Globus pallidus (tissue), 1 donor: ENCODE results near the gene PERM1.
"Not testable (repeated sequence)": the region's sequence is repeated elsewhere in the genome, so short reads cannot be mapped to it uniquely, and the experiment has no call there.

Experiments
- DNase-seq: peaks from one replicate; pipeline ENCODE4 v3.0.0-alpha.2; 2015; ENCODE audit warnings: low spot score

Gene PERM1

DNA sequence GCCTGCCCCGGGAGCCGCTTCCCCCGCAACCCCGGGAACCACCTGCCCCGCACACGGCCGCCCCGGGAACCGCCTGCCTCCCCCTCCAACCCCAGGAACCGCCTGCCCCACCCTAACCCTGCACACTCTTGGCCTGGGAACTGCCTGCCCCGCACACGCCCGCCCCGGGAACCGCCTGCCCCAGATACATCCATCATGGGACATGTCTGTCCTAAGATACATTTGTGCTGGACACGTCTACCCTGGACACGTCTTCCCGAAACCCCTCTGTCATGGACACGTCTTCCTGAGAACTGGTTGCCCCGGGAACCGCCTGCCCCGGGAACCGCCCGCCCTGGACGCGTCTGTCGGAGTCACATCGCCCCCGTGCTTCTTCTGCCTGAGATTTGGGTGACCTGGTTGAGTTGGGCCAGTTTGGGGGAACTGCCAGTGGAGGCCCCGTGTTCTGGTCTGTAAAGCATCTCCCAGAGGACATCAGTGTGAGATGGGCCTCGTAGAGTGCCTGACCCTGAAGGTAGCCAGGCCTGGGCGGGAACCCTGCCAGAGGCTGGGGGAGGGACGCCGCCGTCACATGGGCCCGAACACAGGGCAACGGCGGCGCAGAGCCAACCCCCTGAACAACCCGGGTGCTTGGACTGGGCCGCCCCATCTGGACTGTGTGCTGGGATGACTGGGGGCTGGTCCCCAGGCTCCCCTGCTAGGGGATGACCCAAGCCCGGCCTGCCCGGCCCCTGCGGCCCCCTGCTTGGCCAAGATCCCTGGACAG lies 3.6 kb downstream of the PERM1 start:
- no peak for DNase-seq

DNA sequence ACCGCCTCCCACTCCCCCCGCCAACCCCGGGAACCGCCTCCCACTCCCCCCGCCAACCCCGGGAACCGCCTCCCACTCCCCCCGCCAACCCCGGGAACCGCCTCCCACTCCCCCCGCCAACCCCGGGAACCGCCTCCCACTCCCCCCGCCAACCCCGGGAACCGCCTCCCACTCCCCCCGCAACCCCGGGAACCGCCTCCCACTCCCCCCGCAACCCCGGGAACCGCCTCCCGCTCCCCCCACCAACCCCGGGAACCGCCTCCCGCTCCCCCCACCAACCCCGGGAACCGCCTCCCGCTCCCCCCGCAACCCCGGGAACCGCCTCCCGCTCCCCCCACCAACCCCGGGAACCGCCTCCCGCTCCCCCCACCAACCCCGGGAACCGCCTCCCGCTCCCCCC lies 5.1 kb downstream of the PERM1 start:
- not testable (repeated sequence) for DNase-seq

- no peak for DNase-seq
Measured at GRCh38 chr1:975896-976683, 5.8 kb downstream of the PERM1 start.

DNA sequence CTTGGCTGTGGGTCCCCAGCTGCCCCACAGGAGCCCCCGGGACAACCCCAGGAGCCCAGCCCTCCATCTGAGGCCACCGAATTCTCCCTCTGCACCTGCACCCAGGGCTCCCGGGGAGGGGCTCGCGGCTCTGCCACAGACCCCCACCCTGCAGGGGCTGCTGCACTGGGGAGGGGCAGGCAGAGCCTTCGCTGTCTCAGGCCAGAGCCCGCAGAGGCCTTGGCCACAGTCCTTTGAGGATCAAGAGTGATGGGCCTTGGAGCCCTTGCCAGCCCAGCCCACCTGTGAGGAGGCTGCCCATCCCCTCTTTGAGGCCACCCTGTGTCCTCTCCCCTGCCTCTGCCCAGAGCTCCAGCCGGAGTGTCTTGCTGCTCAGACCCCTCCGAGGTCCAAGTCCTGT lies 6.5 kb downstream of the PERM1 start:
- DNase-seq: no peak

GRCh38 chr1:974687-975328 lies 7.1 kb downstream of the PERM1 start:
- DNase-seq: no peak

DNA sequence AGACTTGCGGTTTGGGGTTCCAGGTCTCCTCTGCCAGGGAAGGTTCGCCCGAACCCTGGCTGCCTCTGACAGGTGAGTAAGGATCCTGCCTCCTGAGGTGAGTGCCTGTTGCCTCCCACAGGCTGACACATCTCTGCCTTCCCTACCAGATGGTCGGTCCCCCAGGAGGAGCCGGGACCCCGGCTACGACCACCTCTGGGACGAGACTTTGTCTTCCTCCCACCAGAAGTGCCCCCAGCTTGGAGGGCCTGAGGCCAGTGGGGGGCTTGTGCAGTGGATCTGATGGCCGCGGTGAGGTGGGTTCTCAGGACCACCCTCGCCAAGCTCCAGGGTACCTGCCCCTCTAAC lies 7.6 kb downstream of the PERM1 start:
- no peak for DNase-seq

DNA sequence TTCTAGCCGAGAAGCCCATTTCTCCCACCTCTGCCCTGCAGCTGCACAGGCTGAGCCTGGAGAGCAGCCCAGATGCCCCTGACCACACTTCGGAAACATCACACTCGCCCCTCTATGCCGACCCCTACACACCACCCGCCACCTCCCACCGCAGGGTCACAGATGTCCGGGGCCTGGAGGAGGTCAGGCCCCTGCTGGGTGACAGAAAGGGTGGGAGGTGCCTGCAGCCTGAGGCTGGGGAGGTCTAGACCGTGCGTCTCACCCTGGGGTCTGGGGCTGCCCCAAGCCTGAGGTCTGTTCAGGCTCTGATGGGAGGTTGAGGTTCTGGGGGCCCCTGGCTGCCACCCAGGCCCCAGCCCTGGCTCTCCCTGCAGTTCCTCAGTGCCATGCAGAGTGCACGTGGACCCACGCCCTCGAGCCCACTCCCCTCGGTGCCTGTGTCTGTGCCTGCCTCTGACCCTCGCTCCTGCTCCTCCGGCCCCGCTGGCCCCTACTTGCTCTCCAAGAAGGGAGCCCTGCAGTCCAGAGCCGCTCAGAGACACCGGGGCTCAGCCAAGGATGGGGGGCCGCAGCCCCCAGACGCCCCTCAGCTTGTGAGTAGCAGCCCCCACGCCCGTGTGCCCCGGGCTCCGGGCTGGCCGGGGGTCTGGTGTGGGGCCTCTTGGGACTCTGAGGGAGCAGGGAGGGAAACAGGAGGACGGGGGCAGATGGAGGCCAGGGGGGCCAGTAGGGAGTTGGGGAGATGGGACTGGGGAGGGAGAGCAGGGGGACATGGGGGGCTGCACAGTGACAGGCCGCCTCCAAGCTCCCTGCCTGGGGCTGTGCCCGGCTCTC lies 8.2 kb downstream of the PERM1 start:
- no peak for DNase-seq

DNA sequence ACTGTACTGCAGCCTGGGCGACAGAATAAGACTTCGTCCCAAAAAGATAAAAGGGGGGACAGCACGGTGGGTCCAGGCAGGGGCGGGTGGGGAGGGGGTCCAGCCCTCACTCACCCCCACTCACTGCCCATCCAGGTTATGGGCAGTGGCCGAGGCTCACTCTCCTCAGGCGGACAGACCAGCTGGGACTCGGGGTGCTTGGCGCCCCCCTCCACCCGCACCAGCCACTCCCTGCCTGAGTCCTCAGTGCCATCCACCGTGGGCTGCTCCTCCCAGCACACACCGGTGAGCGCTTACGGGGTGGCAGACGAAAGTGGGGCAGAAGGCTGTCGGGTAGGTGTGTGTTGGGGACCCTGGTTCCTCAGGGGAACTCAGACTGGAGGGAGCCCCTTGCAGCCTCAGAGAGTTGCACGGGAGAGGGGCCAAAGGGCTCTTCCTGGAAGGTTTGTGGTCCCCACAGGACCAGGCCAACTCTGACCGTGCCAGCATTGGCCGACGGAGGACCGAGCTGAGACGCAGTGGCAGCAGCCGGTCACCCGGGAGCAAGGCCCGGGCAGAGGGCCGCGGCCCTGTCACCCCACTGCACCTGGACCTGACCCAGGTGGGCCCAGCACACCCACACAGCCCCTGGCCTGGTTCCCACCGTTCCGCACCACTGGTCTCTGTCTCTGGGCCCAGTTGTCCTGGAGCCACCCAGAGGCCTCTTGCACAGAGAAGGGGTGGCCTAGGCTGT lies 9.0 kb downstream of the PERM1 start:
- DNase-seq: no peak

- DNase-seq: no peak
Measured at GRCh38 chr1:971751-972506, 10.0 kb downstream of the PERM1 start.

- DNase-seq: no peak
Measured at GRCh38 chr1:970973-971730, 10.7 kb downstream of the PERM1 start.

DNA sequence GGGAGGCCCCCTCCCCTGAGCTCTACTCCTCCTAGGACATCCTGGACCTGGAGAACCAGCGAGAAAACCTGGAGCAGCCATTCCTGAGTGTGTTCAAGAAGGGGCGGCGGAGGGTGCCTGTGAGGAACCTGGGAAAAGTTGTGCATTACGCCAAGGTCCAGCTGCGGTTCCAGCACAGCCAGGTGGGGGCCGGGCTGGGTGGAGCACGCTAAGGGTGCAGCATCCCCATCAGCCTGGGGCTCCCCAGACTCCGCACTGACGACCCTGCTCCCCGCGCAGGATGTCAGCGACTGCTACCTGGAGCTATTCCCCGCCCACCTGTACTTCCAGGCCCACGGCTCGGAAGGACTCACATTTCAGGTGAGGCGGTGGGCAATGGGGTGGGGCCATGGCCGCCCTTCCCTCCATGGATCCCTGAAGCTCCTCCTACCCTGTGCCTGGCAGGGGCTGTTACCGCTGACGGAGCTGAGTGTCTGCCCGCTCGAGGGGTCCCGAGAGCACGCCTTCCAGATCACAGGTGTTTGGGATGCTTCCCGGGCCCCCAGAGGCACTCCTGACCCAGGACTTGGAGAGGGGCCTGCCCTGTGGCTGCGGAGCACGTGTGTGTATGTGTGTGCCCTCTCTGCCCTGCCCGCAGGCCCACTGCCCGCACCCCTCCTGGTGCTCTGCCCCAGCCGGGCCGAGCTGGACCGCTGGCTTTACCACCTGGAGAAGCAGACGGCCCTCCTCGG lies 11.5 kb downstream of the PERM1 start:
- DNase-seq: no peak

DNA sequence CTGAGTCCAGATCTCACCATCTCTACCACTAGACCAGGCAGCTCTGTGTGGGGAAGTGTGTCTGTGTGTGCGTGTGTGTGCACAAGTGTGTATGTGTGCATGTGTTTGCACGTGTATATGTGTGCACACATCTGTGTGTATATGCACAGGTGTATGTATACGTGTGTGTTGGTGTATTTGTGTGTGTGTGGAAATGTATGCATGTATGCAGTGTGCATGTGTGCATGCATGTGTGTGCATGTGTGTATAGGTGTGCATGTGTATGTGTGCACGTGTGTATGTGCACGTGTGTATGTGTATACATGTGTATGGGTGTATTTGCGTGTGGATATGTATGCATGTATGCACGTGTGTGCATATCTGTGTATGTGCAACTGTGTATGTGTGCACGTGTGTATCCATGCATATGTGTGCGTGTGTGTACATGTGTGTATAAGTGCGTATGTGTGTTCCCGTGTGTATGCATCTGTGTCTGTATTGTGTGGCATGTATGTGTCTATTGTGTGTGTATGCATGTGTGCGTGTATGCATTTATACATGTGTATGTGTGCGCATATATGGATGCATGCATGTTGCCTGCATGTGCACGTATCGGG lies 12.5 kb downstream of the PERM1 start:
- no peak for DNase-seq

GRCh38 chr1:967466-968343 lies 14.2 kb downstream of the PERM1 start:
- no peak for DNase-seq

- DNase-seq: no peak
Measured at GRCh38 chr1:966704-967300, 15.1 kb downstream of the PERM1 start.

DNA sequence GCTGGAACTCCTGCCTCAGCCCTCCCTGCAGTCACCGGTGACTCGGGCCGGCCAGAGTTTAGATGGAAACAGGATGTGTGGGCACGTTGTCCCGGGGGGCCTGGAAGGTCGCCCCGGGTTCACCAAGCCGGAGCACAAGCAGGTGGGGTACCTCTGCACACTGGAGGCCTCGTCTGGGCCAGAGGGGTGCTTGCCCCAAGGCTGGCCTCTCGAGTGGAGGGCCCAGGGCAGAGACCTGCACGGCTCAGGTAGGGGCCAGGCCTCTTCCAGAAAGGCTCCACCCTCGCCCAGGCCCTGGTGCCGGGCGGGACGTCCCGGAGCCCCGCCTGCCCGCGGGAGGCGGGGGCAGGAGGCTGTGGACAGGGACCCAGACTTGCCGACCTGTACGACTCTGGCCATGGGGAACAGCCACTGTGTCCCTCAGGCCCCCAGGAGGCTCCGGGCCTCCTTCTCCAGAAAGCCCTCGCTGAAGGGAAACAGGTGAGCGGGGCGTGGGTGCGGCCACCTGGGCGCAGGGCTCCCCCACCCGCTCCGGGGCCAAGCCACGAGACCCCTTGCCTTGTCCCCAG lies 15.7 kb downstream of the PERM1 start, which contains the start of gene PLEKHN1:
Gene PLEKHN1, plus strand, starts transcription at position 348 of the 569 bp plus-strand sequence. Its CDS starts 50 bp downstream, at position 398.
- DNase-seq: no peak

DNA sequence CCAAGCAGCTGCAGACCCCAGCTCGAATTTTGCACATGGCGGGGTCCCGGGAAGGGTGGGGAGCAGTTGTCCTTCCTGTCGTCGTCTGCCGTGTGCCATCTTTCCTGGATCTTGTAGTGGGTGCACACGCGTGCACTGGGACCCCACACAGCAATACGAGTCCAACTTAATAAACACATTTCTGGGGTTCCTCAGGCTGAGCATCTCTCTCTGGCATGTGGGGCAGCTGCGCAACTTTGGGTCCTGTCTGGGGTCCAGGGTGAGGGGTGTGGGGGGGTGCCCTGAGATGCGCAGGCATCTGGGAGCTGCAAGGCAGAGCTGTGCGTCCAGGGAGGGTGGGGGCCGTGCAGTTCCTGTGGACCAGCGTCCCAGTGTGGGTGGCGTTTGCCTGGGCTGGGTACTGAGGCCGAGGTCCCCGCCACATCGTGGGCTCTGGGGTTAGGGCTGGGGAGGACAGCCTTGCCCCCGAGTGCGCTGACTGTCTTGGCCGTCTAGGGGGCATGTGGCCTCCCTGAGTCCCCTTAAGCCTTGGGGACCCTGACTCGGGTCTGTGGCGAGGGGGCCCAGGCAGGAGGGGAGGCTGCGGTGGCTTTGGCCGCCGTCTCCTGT lies 16.3 kb downstream of the PERM1 start:
- no peak for DNase-seq
